Endothelial cell of umbilical vein (primary cell): ENCODE results near the gene MEN1. TPM values are rescaled to one million over a fixed set of nuclear protein-coding genes. Genes with fewer than 3 reads are reported as not detected.

Source experiments
- BruUV-seq: library from RNA; stranded (reverse); fragments of 400-500 nt; replicated peaks from 2 replicates; lab custom pipeline; 2021; lab: Mats Ljungman, UMichigan
- CTCF ChIA-PET: fragments of 300-600, 350-600 bp; sonication (Branson Sonifier 250); formaldehyde crosslinking; loops from one replicate; lab custom pipeline; 2021; ENCODE audit warnings: antibody characterized with exemption, inconsistent platforms; lab: Charles Lee
- POLR2A ChIA-PET: fragments of 300-600, 350-600 bp; sonication (Branson Sonifier 250); formaldehyde crosslinking; loops from one replicate; lab custom pipeline; 2021; ENCODE audit warnings: antibody characterized with exemption, inconsistent platforms; lab: Charles Lee
- DNase-seq: peaks from one replicate; pipeline ENCODE4 v3.0.0-alpha.2; 2011; ENCODE audit warnings: low read depth, low spot score
- FAIRE-seq: peaks from 2 replicates; lab custom pipeline; 2011; peaks lifted over from hg19 to GRCh38; lab: Jason Lieb, UNC
- H2AFZ ChIP-seq: 2 replicates; pipeline ENCODE4 v1.6.0; 2012; ENCODE audit warnings: low read depth, low read length, control low read depth, inconsistent platforms
- H3K27ac ChIP-seq: 2 replicates; pipeline ENCODE4 v1.5.1; 2011; ENCODE audit warnings: low read depth, mild to moderate bottlenecking, control low read depth, low read length, moderate library complexity; ENCODE audit not compliant: insufficient read depth
- H3K27me3 ChIP-seq, 2 experiments: 2 replicates each; pipeline versions ENCODE4 v1.6.0 to v1.6.1; 2011; ENCODE audit warnings: low read length in 2 of 2, mixed read lengths in 1 of 2; ENCODE audit not compliant: control insufficient read depth in 2 of 2, insufficient read depth in 2 of 2
- H3K36me3 ChIP-seq, 2 experiments: 2 replicates in 1 of 2; 3 replicates in 1 of 2; pipeline ENCODE4 v1.5.1; 2011; ENCODE audit warnings: low read length in 2 of 2, mild to moderate bottlenecking in 1 of 2, moderate library complexity in 1 of 2; ENCODE audit not compliant: control insufficient read depth in 2 of 2, insufficient read depth in 2 of 2; ENCODE audit errors: extremely low read depth in 1 of 2
- H3K4me1 ChIP-seq: 3 replicates; pipeline ENCODE4 v1.5.1; 2011; ENCODE audit warnings: mild to moderate bottlenecking, low read length; ENCODE audit not compliant: control insufficient read depth, insufficient read depth; ENCODE audit errors: extremely low read depth
- H3K4me2 ChIP-seq: 2 replicates; pipeline ENCODE4 v1.6.1; 2011; ENCODE audit warnings: low read length, control low read depth, mixed read lengths; ENCODE audit not compliant: insufficient read depth
- H3K4me3 ChIP-seq, 3 experiments: fragments of 200-600 bp in 1 of 3; sonication (generic), shearing (Covaris generic) in 1 of 3; replicated peaks in 1 of 3; 2 replicates each; pipeline ENCODE4 v1.5.1; 2011 to 2016; ENCODE audit warnings: control low read depth in 3 of 3, low read length in 3 of 3, mild to moderate bottlenecking in 2 of 3, inconsistent platforms in 1 of 3, low read depth in 1 of 3, moderate library complexity in 1 of 3; ENCODE audit not compliant: insufficient read depth in 1 of 3
- H3K79me2 ChIP-seq: 2 replicates; pipeline ENCODE4 v1.6.0; 2012; ENCODE audit warnings: low read length, inconsistent platforms; ENCODE audit not compliant: control insufficient read depth, insufficient read depth
- H3K9ac ChIP-seq: replicated peaks from 2 replicates; pipeline ENCODE3; 2011; ENCODE audit warnings: low read length, control low read depth; ENCODE audit not compliant: insufficient read depth; ENCODE audit errors: extremely low read depth
- H3K9me1 ChIP-seq: replicated peaks from 3 replicates; pipeline ENCODE4 v1.6.0; 2011; ENCODE audit warnings: mild to moderate bottlenecking, low read length; ENCODE audit not compliant: control insufficient read depth, insufficient read depth; ENCODE audit errors: extremely low read depth
- H3K9me3 ChIP-seq: replicated peaks from 2 replicates; pipeline ENCODE4 v1.5.1; 2012; ENCODE audit warnings: low read length, inconsistent platforms; ENCODE audit not compliant: control insufficient read depth, insufficient read depth
- H4K20me1 ChIP-seq: replicated peaks from 2 replicates; pipeline ENCODE3; 2011; ENCODE audit warnings: mild to moderate bottlenecking, low read length; ENCODE audit not compliant: control insufficient read depth, insufficient read depth; ENCODE audit errors: extremely low read depth
- EZH2 ChIP-seq: IDR thresholded peaks from 2 replicates; pipeline ENCODE4 v1.6.1; 2012; ENCODE audit warnings: borderline replicate concordance, low read depth, mild to moderate bottlenecking, moderate library complexity, low read length, inconsistent platforms; ENCODE audit not compliant: severe bottlenecking
- FOS ChIP-seq: IDR thresholded peaks from 2 replicates; pipeline ENCODE4 v1.6.1; 2011; ENCODE audit warnings: mild to moderate bottlenecking, low read length, moderate library complexity, borderline replicate concordance; ENCODE audit not compliant: insufficient read depth
- GATA2 ChIP-seq: IDR thresholded peaks from 2 replicates; pipeline ENCODE4 v1.7.0; 2011; ENCODE audit warnings: low read depth, mild to moderate bottlenecking, moderate library complexity, mixed read lengths, low read length; ENCODE audit not compliant: insufficient read length, insufficient read depth
- JUN ChIP-seq: IDR thresholded peaks from 2 replicates; pipeline ENCODE4 v1.6.1; 2011; ENCODE audit warnings: borderline replicate concordance, low read depth; ENCODE audit not compliant: insufficient read length, insufficient read depth
- MYC ChIP-seq: IDR thresholded peaks from one replicate; pipeline ENCODE4 v1.6.1; 2011; ENCODE audit warnings: mild to moderate bottlenecking, low read depth, low read length
- POLR2A ChIP-seq: IDR thresholded peaks from 2 replicates; pipeline ENCODE4 v1.6.1; 2012; ENCODE audit warnings: low read depth, mild to moderate bottlenecking, control low read depth, low read length
- POLR2AphosphoS5 ChIP-seq: IDR thresholded peaks from 2 replicates; pipeline ENCODE4 v1.6.1; 2012; ENCODE audit warnings: low read depth, mild to moderate bottlenecking, control low read depth, low read length, moderate library complexity; ENCODE audit not compliant: insufficient read depth
- dilution Hi-C: fragments of 300-500 bp; cut with MboI; formaldehyde crosslinking; loops from one replicate; pipeline ENCODE4 v1.15.0; 2019; ENCODE audit warnings: low sequenced_read_pairs; ENCODE audit not compliant: extremely low pct_ligation_motif_present
- intact Hi-C: fragments of 100-400 bp; cut with micrococcal nuclease; formaldehyde crosslinking; loops from one replicate; pipeline ENCODE4 v1.10.0; 2022
- polyA plus RNA-seq, 4 experiments: library from polyadenylated mRNA; depleted of rRNA in 3 of 4; stranded (reverse) in 3 of 4; unstranded in 1 of 4; fragments of >200 nt; gene quantifications; 2 replicates each; pipeline versions ENCODE4 v1.2.1 to v1.2.3, GENCODE V29; 2011 to 2012; ENCODE audit warnings: missing spikeins in 1 of 4
- total RNA-seq: library from RNA; stranded (reverse); gene quantifications from 2 replicates; pipeline ENCODE4 v1.2.3, GENCODE V29; 2021
- TF ChIP-seq, protein P1 (sequence below): IDR thresholded peaks from 2 replicates; pipeline ENCODE4 v1.6.1; 2011; ENCODE audit not compliant: insufficient read depth, insufficient read length
- TF ChIP-seq, protein P2 (sequence below), 2 donors: IDR thresholded peaks; 1 replicate in 1 of 2; 2 replicates in 1 of 2; pipeline ENCODE4 v1.5.1; 2011; ENCODE audit warnings: low read length in 2 of 2, mild to moderate bottlenecking in 2 of 2, moderate library complexity in 2 of 2, control low read depth in 1 of 2, inconsistent platforms in 1 of 2, low read depth in 1 of 2; ENCODE audit not compliant: insufficient read depth in 1 of 2; ENCODE audit errors: extremely low read depth in 1 of 2

The MEN1 gene
- total and polyA plus RNA-seq, 2 donors (not counting 3 experiments of a cell fraction or from before 2014, with no cell fraction given): 41.1 to 43.1 TPM

DNA sequence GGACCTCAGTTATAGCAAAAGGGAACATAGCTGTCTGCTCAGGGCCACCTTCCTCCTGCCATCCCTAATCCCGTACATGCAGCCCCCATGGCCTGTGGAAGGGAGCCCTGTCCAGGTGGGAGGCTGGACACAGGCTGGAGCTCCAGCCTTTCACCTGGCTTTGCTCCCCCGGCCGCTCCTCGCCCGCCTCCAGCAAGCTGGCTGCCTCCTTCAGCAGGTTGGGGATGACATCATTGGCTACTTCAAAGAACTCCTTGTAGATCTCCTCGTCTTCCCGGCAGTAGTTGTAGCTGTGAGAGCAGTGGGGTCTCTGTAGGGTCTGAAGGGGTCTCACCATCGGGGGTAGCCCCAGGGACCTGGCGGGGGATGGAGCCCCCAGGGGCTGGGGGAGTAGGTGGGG lies 4.9 kb downstream of the MEN1 start:
- BruUV-seq: no TSS peak
- TF ChIP-seq POLR2AphosphoS5 (no peak), JUN (no peak), EZH2 (no peak), MYC (no peak), GATA2 (no peak), POLR2A (no peak), FOS (no peak)
- TF ChIP-seq, protein P1, sequence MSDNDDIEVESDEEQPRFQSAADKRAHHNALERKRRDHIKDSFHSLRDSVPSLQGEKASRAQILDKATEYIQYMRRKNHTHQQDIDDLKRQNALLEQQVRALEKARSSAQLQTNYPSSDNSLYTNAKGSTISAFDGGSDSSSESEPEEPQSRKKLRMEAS: no peak
- TF ChIP-seq, protein P2, sequence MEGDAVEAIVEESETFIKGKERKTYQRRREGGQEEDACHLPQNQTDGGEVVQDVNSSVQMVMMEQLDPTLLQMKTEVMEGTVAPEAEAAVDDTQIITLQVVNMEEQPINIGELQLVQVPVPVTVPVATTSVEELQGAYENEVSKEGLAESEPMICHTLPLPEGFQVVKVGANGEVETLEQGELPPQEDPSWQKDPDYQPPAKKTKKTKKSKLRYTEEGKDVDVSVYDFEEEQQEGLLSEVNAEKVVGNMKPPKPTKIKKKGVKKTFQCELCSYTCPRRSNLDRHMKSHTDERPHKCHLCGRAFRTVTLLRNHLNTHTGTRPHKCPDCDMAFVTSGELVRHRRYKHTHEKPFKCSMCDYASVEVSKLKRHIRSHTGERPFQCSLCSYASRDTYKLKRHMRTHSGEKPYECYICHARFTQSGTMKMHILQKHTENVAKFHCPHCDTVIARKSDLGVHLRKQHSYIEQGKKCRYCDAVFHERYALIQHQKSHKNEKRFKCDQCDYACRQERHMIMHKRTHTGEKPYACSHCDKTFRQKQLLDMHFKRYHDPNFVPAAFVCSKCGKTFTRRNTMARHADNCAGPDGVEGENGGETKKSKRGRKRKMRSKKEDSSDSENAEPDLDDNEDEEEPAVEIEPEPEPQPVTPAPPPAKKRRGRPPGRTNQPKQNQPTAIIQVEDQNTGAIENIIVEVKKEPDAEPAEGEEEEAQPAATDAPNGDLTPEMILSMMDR (IDR thresholded peaks at IDR 0.05; ENCODE audit: extremely low read depth in 1 of 2, insufficient read depth in 1 of 2, low read depth in 1 of 2, low read length in 2 of 2): no peak
- ChIA-PET CTCF (no interaction called here), POLR2A (no interaction called here)
- Histone ChIP-seq H3K4me2 (no peak overlapping the region), H3K27me3 (no peaks in the 10 kb centered on the region), H3K36me3 (peaks cover 0 to 25% of the 10 kb centered on the region in 2 experiments), H3K4me3 (no peak overlapping the region), H3K9me1 (no peaks in the 10 kb centered on the region), H3K4me1 (peaks cover 35% of the 10 kb centered on the region), H3K27ac (no peak overlapping the region), H4K20me1 (no peaks in the 10 kb centered on the region), H3K9me3 (no peaks in the 10 kb centered on the region), H2AFZ (no peak overlapping the region), H3K79me2 (peaks cover 7% of the 10 kb centered on the region), H3K9ac (no peak overlapping the region)
- no peak for DNase-seq
- FAIRE-seq: no peak
- dilution Hi-C loops: no loop called here
- intact Hi-C loops: no loop called here
